HG03060 (cell line): Measurements from ENCODE around the gene SCT.

Source experiments
- ATAC-seq: cut with Tn5 transposase; IDR thresholded peaks from one replicate; pipeline ENCODE4 v1.9.1; 2021; ENCODE audit warnings: low read depth, moderate number of reproducible peaks; ENCODE audit not compliant: unreplicated experiment

Gene SCT

GRCh38 chr11:612201-612960 lies 14.6 kb downstream of the SCT start:
- ATAC-seq = no peak

- no peak for ATAC-seq
Measured at GRCh38 chr11:611001-611996, 15.7 kb downstream of the SCT start.

DNA sequence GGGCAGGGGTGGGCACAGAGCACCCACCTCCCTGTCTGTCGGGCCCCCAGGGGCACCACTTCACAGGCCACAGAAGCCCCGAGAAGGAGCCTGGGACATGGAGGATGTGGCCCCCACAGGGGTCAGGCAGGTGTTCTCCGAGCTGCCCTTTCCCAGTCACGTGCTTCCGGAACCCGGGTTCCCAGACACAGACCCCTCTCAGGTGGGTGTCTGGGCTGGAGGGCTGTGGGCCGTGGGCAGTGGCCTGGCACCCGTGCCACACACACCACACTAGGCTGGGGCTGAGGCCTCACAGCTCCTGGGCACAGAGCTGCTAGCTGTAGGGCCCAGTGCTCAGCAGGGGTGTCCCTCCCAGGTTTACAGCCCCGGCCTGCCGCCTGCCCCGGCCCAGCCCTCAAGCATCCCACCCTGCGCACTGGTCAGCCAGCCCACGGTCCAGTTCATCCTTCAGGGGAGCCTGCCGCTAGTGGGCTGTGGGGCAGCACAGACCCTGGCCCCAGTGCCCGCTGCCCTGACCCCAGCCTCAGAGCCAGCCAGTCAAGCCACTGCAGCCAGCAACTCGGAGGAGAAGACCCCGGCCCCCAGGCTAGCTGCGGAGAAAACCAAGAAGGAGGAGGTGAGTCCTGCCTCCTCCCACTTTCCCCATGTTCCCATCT lies 16.7 kb downstream of the SCT start:
- no peak for ATAC-seq

GRCh38 chr11:609341-609811 lies 17.6 kb downstream of the SCT start:
- ATAC-seq = no peak

- no peak for ATAC-seq
Measured at GRCh38 chr11:608791-609251, 18.2 kb downstream of the SCT start.

DNA sequence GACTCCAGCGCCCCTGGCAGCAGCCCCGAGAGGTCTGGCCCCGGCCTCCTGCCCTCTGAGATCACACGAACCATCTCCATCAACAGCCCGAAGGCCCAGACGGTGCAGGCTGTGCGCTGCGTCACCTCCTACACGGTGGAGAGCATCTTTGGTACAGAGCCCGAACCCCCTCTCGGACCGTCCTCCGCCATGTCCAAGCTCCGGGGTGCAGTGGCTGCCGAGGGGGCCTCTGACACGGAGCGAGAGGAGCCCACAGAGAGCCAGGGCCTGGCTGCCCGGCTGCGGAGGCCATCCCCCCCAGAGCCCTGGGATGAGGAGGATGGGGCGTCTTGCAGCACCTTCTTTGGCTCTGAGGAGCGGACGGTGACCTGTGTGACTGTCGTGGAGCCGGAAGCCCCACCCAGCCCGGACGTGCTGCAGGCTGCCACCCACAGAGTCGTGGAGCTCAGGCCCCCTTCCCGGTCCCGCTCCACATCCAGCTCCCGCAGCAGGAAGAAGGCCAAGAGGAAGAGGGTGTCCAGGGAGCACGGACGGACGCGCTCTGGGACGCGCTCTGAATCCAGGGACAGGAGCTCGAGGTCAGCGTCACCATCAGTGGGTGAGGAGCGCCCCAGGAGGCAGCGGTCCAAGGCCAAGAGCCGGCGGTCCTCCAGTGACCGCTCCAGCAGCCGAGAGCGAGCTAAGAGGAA lies 18.9 kb downstream of the SCT start:
- ATAC-seq = no peak

GRCh38 chr11:607020-607780 lies 19.8 kb downstream of the SCT start:
- no peak for ATAC-seq

- no peak for ATAC-seq
Measured at GRCh38 chr11:606245-606644, 20.7 kb downstream of the SCT start.

GRCh38 chr11:605286-606129 lies 21.5 kb downstream of the SCT start:
- no peak for ATAC-seq

DNA sequence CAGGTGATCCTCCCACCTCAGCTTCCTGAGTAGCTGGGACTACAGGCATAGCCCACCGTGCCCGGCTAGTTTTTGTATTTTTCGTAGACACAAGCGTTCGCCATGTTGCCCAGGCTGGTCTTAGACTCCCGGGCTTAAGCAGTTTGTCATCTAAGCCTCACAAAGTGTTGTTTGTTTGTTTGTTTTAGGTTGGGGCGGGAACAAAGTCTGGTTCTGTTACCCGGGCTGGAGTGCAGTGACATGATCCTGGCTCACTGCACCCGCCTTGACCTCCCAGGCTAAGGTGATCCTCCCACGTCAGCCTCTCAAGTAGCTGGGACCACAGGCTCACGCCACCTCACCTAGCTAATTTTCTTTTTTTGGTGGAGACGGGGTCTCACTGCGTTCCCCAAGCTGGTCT lies 23.8 kb downstream of the SCT start:
- no peak for ATAC-seq

DNA sequence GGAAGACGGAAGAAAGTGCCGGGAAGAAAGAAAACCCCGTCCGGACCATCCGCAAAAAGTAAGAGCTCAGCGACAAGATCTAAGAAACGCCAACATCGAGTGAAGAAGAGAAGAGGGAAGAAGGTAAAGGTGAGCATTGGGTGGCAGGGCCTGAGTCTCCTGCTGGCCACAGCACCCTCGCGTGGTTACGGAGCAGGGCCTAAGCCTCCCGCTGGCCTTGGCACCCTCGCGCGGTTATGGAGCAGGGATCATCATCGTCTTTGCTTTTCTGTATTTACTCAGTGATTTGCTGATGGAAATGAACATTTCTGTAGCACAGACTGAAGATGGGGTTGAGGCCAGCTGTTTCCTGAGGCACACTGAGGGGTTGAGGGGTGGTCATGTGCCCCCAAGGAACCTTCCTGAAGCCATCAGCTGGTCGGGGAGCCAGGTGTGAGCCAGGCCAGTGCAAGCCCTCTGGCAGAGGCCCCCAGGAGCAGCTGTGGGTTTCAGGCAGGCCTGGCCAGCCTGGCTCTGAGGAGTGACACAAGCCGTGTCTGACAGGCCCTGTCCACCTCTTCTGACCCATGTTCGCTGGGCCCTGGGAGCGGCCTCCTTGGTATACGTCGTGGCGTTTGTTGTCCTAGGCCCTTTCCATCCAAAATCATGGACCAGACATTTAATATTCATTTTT lies 25.3 kb downstream of the SCT start:
- no peak for ATAC-seq

DNA sequence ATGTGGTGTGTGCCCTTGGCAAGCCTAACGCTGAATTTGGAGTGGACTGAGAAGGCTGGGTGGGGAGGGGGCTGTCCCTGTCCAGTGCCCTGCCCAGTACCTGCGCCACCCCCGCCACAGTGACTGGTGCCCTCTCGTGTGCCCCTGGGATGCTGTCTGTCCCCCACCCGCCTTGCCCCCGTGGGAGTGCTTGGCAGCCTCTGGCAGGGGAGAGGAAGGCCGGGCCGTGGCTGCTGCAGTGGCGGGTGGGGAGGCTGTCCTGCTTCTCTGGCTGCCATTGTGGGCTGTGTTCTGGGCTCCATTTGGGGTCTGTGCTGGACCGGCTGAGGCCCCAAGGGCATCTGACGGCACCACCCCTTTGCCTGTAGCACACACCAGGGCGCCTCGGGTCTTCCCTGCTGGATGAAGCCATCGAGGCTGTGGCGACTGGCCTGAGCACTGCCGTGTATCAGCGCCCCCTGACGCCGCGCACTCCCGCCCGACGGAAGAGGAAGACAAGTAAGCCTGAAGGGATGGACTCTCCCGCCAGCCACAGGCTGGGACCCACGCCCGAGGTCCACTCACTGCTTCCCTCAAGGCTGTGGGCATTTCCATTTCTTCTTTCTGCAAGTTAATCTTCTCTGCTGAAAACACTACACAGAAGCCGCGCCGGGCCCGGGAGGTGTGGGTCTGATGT lies 28.8 kb downstream of the SCT start:
- no peak for ATAC-seq

GRCh38 chr11:597166-597725 lies 29.7 kb downstream of the SCT start:
- ATAC-seq = no peak

DNA sequence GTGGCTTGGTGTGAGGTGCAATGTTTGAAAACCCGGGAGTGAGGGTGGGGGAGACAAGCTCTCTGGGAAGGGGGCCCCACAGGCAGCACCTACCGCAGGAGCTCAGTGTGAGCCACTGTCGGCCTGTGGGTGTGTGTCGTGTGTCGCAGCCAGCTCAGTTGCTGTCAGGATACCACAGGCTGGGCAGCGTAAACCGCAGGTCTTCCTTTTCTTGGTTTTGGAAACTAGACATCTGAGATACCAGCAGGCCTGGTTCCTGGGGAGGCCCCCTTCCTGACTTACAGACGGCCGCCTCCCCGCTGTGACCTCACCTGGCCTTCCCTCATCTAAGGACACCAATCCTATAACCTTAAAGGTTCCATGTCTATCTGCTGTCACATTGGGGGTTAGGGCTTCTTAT lies 30.6 kb downstream of the SCT start:
- ATAC-seq = no peak

DNA sequence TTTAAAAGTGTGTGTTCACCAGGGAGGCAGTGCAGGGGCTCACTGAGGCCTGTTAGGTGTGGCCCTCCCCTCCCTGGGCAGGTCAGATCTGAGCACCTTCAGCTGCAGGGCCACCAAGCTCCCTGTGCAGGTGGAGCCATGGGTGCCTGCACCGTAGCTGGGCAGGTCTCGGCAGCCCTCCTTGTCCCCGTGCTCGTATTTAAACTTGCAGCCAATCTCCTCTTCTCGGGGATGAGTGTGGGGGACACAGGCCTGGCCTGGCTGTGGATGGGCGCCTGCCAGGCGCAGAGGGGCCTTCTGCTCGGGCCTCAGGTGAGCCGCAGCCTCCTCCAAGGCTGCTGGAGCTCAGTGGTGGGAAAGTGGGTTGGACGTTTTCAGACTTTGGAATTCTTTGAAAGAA lies 31.6 kb downstream of the SCT start:
- ATAC-seq = no peak

- ATAC-seq = no peak
Measured at GRCh38 chr11:593347-593746, 33.6 kb downstream of the SCT start.

DNA sequence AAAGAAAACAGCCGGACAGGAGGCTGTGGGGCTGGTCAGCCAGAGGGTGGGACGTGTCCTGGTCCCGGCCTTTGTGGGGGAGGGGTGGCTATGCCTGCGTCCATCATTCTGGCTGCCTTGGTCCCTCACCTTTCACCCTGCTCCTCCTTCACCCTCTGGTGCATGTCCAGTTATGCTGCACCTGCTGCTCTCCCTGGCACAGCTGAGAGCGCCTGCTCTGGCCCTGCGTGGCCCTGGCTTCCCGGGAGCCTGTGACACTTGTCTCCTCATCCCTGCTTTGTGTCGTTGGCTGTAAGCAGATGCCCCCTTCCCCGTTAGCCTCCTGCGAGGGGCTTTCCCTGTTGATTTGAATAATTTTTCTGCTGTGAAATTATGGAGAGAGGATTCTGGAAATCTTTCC lies 34.1 kb downstream of the SCT start:
- ATAC-seq = no peak
